Adipose tissue (tissue), 3 donors: ENCODE data around the gene CCSER1. TPM values are rescaled to one million over a fixed set of nuclear protein-coding genes. Genes with fewer than 3 reads are reported as not detected.

Experiments used
- H3K27ac ChIP-seq: one replicate; pipeline ENCODE4 v1.5.1; 2013; ENCODE audit warnings: low read depth, low read length
- WGBS, 3 donors: extraction: QIAGEN DNeasy Blood & Tissue Kit; methylation state at CpG; one replicate each; pipeline ENCODE4 v1.1.7; 2013; 5-methylcytosine and 5-hydroxymethylcytosine counted together
- polyA plus RNA-seq, 3 donors: library from polyadenylated mRNA; stranded (reverse); fragments of 200-250 nt; gene quantifications; one replicate each; pipeline ENCODE4 v1.2.3, GENCODE V29; 2013
- donor health status: healthy with polysubstance abuse.
- donor health status: Bipolar disorder and iron deficiency.
- donor health status: healthy.

The CCSER1 gene
- polyA plus RNA-seq, 3 donors, result 0.87 to 1.2 TPM; not detected in 1

DNA sequence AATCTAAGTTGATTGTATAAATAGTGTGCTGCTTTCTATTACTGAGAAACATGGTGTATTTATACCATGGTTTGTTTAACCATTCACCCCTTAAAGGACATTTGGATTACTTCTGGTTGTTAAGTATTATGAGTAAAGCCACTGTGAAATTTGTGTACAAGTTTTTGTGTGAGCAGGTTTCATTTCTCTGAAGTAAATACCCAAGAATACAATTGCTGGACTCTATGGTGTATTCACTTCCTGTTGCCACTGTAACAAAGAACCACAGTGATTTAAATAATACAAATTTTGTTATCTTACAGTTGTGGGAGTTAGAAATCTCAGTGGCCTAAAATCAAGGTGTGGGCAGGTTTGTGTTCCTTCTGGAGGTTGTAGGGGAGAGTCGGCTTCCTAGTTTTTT is 869.6 kb downstream of the CCSER1 start:
- 91 to 100% (median 95%) methylated on average over 1 of the region's 1 CpG for WGBS, 3 donors
- no peak overlapping the region for H3K27ac ChIP-seq

GRCh38 chr4:91015861-91016260 is 888.7 kb downstream of the CCSER1 start:
- 73 to 77% (median 75%) methylated on average over 3 of the region's 3 CpGs for WGBS, 3 donors

GRCh38 chr4:91019513-91019912 is 892.3 kb downstream of the CCSER1 start:
- 69 to 78% (median 71%) methylated on average over 1 of the region's 1 CpG for WGBS, 3 donors
- no peak overlapping the region for H3K27ac ChIP-seq

More at GRCh38 chr4:91015861-91016260, 888.7 kb downstream of the CCSER1 start:
- no peak overlapping the region for H3K27ac ChIP-seq

GRCh38 chr4:91025241-91026148 is 898.3 kb downstream of the CCSER1 start:
- no peak overlapping the region for H3K27ac ChIP-seq

- 86 to 93% (median 91%) methylated on average over 1 of the region's 1 CpG for WGBS, 3 donors
- no peak overlapping the region for H3K27ac ChIP-seq
Measured at GRCh38 chr4:91028228-91028627, 901.0 kb downstream of the CCSER1 start.

- H3K27ac ChIP-seq, result no peak overlapping the region
Measured at GRCh38 chr4:91031761-91032160, 904.6 kb downstream of the CCSER1 start.

DNA sequence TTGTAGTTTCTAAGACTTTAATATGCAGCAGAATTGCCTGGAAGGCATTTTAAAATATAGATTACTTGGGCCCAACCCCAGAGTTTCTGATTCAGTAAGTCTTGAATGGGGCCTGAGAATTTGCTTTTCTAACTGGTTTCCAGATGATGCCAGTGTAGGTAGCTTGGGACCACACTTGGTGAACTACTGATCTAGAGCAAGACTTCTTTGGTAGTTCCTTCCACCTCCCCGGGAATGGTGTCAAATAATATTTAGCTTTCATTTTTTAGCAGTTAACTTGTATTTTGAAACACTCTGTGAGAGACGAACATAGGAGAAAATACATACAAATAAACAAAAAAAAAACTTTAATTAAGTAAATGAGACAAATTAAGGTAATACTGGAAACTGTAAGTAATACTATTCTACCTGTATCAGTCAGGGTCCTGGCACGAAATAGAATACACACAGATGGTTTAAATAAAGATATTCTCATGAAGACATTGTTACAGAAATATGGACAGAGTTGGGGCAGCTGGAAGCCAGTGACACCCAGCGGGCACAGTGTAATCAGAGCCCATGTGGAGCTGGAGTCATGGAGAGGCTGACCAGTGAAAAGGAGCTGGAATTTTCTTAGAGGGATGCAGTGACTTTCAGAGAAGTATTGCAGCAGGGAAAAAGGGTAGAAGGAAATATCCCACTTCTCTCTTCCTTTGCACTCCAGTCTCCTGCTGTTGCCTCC is 905.7 kb downstream of the CCSER1 start:
- 34 to 66% (median 64%) methylated on average over 4 of the region's 4 CpGs for WGBS, 3 donors
- no peak overlapping the region for H3K27ac ChIP-seq

GRCh38 chr4:91035276-91035675 is 908.1 kb downstream of the CCSER1 start:
- 65 to 86% (median 68%) methylated on average over 2 of the region's 2 CpGs for WGBS, 3 donors
- no peak overlapping the region for H3K27ac ChIP-seq

DNA sequence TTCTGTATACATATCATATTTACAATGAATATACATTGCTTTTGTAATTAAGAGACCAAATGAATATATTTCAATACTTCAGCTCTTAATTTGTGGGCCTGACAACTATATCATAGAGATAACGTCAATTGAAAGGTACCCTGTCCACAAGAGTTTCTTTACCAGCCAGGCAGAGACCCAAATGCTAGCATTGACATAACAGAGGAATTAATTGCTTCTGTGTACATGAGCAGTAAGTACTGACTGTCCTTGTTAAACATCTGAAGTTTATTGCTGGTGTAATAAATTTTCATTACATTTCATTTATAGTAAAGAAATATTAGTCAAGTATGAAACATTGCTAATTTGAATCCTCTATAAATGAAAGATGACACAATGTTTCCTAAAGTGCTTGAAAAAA is 910.8 kb downstream of the CCSER1 start:
- H3K27ac ChIP-seq, result no peak overlapping the region
- WGBS, 3 donors, result 87 to 95% (median 95%) methylated on average over 1 of the region's 1 CpG

- no peak overlapping the region for H3K27ac ChIP-seq
Measured at GRCh38 chr4:91057871-91058270, 930.7 kb downstream of the CCSER1 start.

DNA sequence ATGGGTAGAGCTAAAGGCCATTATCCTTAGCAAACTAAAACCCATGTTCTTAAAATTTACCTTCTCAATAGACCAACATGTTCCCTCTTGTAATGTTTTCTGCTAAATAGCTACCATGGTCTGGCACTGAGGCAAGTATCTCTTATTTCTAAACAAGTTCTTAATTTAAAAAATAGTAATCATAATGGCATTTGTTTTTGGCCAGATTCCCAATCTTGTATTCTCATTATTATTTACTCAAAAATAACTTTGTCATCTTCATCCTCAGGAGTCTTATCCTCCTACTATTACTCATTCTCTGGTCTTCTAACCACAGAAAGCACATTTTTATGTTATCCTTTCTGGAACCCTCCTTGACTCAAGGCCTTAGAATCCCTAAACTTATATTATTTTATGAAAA is 931.2 kb downstream of the CCSER1 start:
- H3K27ac ChIP-seq, result no peak overlapping the region

- WGBS, 3 donors, result 34 to 44% (median 42%) methylated on average over 2 of the region's 2 CpGs
- H3K27ac ChIP-seq, result no peak overlapping the region
Measured at GRCh38 chr4:91064157-91064853, 937.1 kb downstream of the CCSER1 start.

DNA sequence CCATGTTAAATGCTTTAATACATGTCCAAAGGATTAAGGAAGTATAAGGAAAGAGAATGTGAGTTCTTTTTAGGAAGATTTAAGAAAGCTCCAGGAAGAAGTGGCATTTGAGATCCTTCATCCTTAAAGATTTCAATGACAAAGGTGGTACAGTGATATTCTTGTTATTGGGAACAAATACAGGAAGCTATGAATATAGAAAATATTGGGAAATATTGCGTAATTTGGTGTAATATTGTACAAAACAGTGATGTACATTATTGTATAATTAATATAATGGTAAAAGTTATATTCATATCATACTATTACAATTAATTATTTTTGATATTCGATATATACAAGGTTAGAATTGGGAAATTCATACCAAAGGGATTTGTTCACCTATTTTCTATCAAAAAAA is 937.9 kb downstream of the CCSER1 start:
- 89 to 95% (median 91%) methylated on average over 2 of the region's 2 CpGs for WGBS, 3 donors
- no peak overlapping the region for H3K27ac ChIP-seq

GRCh38 chr4:91070736-91071135 is 943.5 kb downstream of the CCSER1 start:
- H3K27ac ChIP-seq, result no peak overlapping the region
- WGBS, 3 donors, result 97 to 99% (median 98%) methylated on average over 3 of the region's 3 CpGs

- H3K27ac ChIP-seq, result no peak overlapping the region
Measured at GRCh38 chr4:91076147-91076546, 949.0 kb downstream of the CCSER1 start.

GRCh38 chr4:91085961-91086360 is 958.8 kb downstream of the CCSER1 start:
- WGBS, 3 donors, result 80 to 94% (median 87%) methylated on average over 2 of the region's 2 CpGs
- H3K27ac ChIP-seq, result no peak overlapping the region

GRCh38 chr4:91087743-91088142 is 960.5 kb downstream of the CCSER1 start:
- H3K27ac ChIP-seq, result no peak overlapping the region
- WGBS, 3 donors, result 85 to 89% (median 85%) methylated on average over 1 of the region's 1 CpG

DNA sequence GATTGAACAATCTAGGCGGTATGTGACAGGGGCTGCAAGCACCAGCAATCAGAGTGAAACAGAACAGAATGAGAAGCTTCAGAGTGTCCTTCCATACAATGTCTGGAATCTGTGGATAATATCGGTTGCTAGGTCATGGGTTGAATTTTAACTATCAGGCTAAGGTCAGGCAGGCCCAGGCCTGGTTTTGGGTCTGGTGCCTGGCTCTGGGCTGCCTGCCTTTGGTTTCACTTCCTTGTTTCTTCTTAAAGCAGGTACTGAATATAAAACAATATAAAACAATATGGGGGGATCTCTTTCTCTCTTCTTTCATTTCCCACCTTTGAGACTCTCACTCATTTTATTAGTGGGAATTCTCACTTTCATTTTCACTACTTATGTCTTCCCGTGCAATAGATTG is 962.0 kb downstream of the CCSER1 start:
- no peak overlapping the region for H3K27ac ChIP-seq
- WGBS, 3 donors, result 70 to 82% (median 72%) methylated on average over 3 of the region's 3 CpGs

DNA sequence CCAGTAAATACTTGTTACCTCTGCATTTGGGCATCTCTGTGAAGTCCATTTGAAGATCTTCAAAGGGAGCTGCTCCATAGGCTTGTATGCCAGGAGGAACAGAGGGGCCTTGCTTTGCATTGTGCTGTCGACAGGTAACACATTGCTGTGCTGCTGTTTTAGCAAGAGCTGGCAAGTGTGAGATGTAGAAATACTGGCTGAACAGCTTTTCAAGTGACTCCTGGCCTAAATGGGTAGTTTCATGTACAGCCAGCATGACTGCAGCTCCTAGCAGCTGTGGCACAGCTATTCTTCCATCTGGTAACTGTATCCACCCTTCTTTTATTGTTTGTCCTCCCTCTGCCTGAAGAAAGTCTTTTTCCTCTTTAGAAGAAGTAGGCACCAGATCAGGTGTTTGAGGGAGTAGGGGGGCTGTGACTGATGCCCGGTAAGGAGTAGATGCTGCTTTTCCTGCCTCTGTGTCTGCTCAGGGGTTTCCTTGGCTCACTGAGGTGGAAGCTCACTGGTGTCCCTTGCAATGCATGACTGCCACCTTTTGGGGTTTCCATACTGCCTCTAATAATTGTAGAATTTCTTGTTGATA is 965.3 kb downstream of the CCSER1 start:
- H3K27ac ChIP-seq, result no peak overlapping the region
- WGBS, 3 donors, result 65 to 84% (median 80%) methylated on average over 2 of the region's 2 CpGs
